ENCODE measurements around the gene THBS2. TPM values are rescaled to one million over a fixed set of nuclear protein-coding genes. Genes with fewer than 3 reads are reported as not detected.
"Not testable (repeated sequence)": the region's sequence is repeated elsewhere in the genome, so short reads cannot be mapped to it uniquely, and the experiment has no call there.

Gene THBS2
- polyA plus RNA-seq, 1 donor = 7.3 TPM

DNA sequence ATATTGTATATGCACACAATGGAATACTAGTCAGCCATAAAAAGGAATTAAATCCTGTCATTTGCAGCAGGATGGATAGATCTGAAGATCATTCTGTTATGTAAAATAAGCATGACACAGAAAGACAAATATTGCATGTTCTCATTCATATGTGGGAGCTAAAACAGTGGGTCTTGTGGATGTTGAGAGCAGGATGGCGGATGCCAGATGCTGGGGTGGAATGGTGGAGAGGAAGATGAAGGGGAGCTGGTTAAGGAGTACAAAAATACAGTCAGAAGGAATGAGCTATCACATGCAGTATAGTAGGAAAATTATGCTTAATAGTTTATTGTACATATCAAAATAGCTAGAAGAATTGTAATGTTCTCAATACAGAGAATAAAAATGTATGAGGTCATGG, 41.8 kb downstream of the THBS2 start:
- DNase-seq = no peak

GRCh38 chr6:169210611-169211010, 43.0 kb downstream of the THBS2 start:
- no peak for DNase-seq

DNA sequence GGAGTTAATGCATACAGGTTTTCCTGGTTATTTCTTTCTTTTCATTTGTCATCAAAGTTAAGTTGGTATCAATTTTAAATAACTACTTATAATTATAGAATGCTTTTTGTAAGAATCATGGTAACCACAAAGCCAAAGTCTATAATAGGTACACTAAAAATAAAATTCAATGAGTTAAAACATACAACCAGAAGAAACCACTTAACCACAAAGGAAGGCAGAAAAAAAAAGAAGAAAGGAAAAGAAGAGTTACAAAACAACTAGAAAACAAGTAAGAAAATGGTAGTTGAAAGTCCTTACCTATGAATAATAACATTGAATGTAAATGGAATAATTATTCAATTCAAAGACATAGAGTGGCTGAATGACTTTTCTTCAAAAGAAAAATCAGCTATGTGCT, 45.6 kb downstream of the THBS2 start:
- DNase-seq = no peak

DNA sequence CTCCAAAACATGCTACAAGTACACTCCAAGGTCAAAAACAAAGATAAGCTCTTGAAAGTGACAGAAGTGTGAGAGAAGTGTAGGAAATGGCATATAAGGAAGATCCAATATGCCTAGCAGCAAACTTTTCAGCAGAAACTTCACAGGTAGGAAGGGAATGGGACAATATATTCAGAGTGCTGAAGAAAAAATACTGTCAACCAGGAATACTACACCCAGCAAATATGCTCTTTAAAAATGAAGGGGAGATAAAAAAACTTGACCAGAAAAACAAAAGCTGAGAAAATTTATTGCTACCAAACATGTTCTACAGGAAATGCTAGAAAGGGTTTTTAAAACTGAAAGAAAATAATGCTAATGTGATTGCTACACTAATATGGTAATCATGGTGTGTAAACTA, 46.2 kb downstream of the THBS2 start:
- DNase-seq = no peak

DNA sequence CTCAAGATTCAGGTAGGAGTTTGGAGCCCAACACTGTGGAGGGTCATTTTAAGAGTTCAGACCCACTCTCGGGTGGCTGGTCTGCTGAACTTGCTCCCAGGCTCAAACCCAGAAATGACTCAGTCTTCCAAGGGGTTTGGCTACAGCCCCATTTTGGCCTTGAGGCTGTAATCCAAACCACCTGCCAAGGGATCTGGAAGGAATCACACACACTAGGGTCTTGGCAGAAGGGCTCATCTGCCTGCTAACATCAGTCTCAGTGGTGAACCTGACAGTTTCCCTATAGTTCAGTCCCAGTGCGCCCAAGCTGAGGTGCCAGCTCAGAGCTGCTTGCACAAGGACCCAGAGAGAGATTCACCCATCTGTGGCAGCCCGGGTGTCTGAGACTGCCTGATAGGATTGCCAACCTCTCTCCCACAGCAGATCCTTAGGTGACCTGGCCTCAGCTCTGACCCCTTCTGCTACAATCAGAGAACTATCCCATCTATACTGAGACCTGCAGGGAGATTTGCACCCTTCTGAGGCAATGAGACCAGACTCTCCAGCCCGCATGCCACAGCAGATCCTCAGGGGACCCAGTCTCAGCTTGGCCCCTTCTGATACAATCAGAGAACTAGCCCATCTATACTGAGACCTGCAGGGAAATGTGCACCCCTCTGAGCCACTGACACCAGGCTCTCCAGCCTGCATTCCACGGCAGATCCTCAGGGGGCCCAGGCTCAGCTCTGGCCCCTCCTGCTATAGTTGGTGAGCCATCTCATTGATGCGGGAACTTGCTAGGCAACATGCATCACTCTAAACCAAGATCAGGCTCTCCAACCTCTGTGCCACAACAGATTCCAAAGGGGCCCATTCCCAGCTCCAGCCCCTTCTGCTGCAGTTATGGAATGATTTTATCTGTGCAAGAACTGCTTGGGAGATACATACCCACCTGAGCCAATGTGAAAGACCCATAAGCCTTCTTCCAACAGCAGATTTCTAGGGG, 48.2 kb downstream of the THBS2 start:
- no peak for DNase-seq

- no peak for DNase-seq
Measured at GRCh38 chr6:169204167-169204566, 49.5 kb downstream of the THBS2 start.

DNA sequence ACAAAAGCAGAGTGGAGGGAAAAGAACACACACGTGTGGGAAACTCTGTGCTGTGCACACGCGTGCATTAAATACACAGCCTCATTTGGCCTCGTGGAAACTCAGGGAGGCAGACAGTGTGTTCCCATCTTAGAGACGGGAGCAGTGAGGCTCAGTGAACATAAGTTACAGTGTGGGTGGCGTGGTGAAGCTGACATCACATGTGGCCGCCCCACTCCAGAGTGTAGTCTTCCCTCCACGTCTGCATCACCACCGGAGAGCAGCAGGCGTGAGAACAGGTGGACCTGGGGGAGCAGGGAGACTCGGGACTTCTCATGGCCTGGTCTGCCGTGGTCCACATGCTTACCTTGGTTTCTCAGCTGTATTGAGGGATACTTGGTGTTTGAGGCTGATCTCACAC, 51.7 kb downstream of the THBS2 start:
- no peak for DNase-seq

DNA sequence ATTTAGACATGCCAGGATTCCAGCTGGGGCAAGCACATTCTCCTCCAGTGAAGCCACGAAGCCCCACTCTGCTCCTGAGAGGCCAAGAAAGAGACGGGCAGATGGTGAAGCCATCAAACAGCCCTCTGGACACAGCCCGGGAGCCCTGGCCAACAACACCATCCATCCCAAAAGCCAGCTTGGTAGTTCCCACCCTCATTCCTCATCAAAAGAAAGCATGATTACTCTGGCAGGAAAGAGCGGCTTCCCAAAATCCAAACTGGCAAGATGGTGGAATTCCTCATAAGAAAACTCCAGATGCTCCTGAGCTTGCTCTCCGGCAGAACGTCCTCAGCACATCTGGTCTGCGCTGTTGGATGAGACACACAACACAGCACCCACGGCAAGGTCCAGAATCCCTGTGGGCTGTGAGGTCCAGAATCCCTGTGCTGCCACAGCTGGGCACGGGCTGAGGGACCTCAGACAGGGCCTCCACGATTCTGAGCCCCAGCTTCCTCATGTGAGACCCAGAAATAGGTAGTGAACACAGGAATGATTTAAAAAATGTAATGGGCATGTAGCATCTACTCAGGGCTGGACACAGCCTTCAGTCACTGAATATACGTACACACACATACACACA, 52.6 kb downstream of the THBS2 start:
- DNase-seq = no peak

DNA sequence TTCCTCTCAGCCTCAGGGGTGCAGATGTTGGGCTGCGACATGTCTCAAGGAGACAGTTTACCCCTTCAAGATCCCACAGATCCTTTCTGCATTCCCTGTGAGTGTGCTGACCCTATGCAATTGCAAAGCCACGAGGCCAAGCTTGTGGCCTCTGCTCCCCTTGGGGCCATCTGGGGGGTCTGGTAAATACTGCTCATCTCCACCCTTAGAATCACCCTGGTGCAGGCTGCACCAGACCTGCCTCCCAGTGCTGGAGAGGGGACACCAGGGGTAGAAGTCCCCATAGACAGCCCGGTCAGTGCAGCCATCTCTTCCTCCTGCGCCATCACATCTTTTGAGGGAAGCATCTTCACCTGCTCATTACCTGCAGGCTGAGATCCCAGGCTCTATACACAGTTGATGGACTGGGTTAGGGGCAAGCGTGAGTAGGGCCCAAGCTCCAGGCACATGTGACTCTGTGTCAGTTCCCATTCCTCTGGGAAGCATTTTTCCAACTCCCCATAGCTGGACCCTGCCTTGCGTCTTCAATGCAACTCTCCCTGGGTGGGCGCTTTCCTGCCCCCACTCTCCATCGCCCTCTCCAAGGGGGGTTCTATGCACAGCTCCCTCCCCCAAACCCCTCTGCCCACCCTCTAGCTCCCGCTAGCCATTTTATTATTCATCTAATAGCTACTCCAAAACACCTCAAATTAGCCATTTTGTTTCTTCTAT, 53.9 kb downstream of the THBS2 start:
- no peak for DNase-seq

- DNase-seq = no peak
Measured at GRCh38 chr6:169198885-169199284, 54.8 kb downstream of the THBS2 start.

DNA sequence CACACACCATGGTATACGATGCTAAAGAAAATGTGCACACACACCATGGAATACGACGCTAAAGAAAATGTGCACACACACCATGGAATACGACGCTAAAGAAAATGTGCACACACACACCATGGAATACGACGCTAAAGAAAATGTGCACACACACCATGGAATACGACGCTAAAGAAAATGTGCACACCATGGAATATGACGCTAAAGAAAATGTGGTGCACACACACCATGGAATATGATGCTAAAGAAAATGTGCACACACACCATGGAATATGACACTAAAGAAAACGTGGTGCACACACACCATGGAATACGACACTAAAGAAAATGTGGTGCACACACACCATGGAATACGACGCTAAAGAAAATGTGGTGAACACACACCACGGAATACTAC, 55.7 kb downstream of the THBS2 start:
- DNase-seq = not testable (repeated sequence)

GRCh38 chr6:169196279-169196678, 57.4 kb downstream of the THBS2 start:
- not testable (repeated sequence) for DNase-seq

GRCh38 chr6:169194737-169195136, 58.9 kb downstream of the THBS2 start:
- no peak for DNase-seq

GRCh38 chr6:169190970-169191369, 62.7 kb downstream of the THBS2 start:
- no peak for DNase-seq

DNA sequence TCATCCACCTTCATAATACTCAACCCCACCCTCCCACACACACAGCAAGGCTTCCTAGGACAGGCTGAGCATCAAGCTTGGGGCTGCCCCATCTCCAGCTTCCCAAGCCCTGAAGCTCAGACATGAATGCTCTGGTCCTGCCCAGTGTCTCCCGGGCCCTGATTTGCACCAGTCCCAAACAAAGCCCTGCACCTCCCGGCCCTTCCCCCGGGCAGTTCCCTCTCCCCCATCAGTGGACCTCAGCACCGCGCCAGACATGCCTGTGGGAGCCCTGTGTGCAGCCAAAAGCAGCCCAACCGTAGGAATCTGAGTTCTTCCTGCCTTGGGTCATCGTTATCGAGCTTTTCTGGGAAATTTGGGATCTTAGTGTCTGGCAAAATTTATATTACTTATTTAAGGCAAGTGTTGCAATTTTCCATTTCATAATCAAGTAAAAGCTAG, 63.5 kb downstream of the THBS2 start:
- no peak for DNase-seq

DNA sequence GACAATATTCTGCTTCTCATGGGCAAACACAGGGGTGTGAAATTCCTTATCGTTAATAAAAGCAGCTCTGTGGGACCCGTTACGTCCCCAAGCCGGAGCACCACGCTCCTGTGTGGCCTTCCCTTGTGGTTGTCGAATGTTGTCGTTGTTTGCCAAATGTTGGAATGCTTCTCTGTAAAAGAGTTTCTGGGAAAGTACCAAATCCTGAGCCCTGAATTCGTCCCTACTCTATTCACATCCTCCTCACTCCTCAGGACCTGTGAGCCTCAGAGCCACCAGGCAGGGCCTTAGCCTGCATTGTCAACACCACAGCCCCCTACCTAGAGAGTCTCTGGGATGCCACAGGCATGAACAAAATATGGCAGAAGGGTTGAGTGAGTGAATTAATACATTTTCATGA, 64.0 kb downstream of the THBS2 start:
- DNase-seq = no peak

GRCh38 chr6:169189182-169189581, 64.5 kb downstream of the THBS2 start:
- no peak for DNase-seq

DNA sequence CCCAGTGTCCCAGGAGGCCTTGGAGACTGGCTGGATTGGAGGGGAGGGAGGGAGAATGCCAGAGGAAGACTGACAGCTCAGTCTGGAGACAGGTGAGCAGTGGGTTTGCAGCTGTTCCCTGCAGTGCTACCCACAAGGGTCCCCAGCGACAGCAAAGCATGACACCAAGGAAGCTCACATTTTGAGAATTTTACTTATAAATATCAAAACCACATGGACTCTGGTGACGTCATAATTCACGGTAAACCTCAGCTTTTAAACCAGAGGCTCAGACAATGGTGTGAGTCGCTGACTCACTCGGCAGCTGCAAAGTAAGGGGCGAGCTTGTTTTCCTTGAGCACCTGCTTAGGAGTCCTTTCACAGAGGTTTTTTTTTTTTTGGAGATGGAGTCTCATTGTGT, 65.2 kb downstream of the THBS2 start:
- DNase-seq = no peak

- DNase-seq = no peak
Measured at GRCh38 chr6:169188051-169188470, 65.6 kb downstream of the THBS2 start.

- DNase-seq = no peak
Measured at GRCh38 chr6:169186496-169187169, 67.0 kb downstream of the THBS2 start.

GRCh38 chr6:169185692-169186485, 67.8 kb downstream of the THBS2 start:
- DNase-seq = no peak
